ENCODE data around the gene UCN.

GRCh38 chr2:27281442-27281841 lies 26.8 kb downstream of the UCN start:
- no peak for TF ChIP-seq EZH2phosphoT487 (IDR thresholded peaks at IDR 0.05; ENCODE audit: low read length)
- TF ChIP-seq CTCF (IDR thresholded peaks at IDR 0.05; ENCODE audit: low read length), result no peak
- no peak for TF ChIP-seq EZH2 (optimal IDR thresholded peaks at IDR 0.05; ENCODE audit: low read depth, low read length)

Measured in MM.1S (cell line).